Activated CD8-positive, alpha-beta memory T cell treated with anti-CD3 and anti-CD28 coated beads, Interleukin-2, amount 50 U/mL, for 24 hours (primary cell): Measurements from ENCODE around the gene THSD4.

Experiments
- DNase-seq: peaks from one replicate; pipeline ENCODE4 v3.0.0-alpha.2; 2020; ENCODE audit errors: extremely low read depth

Gene THSD4

GRCh38 chr15:71097890-71098289 lies 17.4 kb upstream of the THSD4 start:
- no peak for DNase-seq

- DNase-seq: no peak
Observed at GRCh38 chr15:71098920-71099319, 16.4 kb upstream of the THSD4 start.

- no peak for DNase-seq
Observed at GRCh38 chr15:71103102-71103676, 12.1 kb upstream of the THSD4 start.

- no peak for DNase-seq
Observed at GRCh38 chr15:71104636-71105035, 10.6 kb upstream of the THSD4 start.

- DNase-seq: no peak
Observed at GRCh38 chr15:71105444-71105843, 9.8 kb upstream of the THSD4 start.

- no peak for DNase-seq
Observed at GRCh38 chr15:71106802-71107500, 8.3 kb upstream of the THSD4 start.

- DNase-seq: no peak
Observed at GRCh38 chr15:71107501-71107815, 7.8 kb upstream of the THSD4 start.

- no peak for DNase-seq
Observed at GRCh38 chr15:71109130-71109529, 6.1 kb upstream of the THSD4 start.

GRCh38 chr15:71109905-71110304 lies 5.4 kb upstream of the THSD4 start:
- no peak for DNase-seq

- DNase-seq: no peak
Observed at GRCh38 chr15:71110405-71111180, 4.7 kb upstream of the THSD4 start.

- no peak for DNase-seq
Observed at GRCh38 chr15:71111181-71111565, 4.1 kb upstream of the THSD4 start.

GRCh38 chr15:71111950-71112349 lies 3.3 kb upstream of the THSD4 start:
- DNase-seq: no peak

- DNase-seq: no peak
Observed at GRCh38 chr15:71112429-71112828, 2.8 kb upstream of the THSD4 start.

GRCh38 chr15:71114066-71114680 lies 1.1 kb upstream of the THSD4 start:
- no peak for DNase-seq

- DNase-seq: no peak
Observed at GRCh38 chr15:71115567-71116351, 488 bp downstream of the THSD4 start.

GRCh38 chr15:71116366-71116765 lies 1.1 kb downstream of the THSD4 start:
- DNase-seq: no peak

- DNase-seq: no peak
Observed at GRCh38 chr15:71116942-71117341, 1.7 kb downstream of the THSD4 start.

GRCh38 chr15:71117714-71118305 lies 2.5 kb downstream of the THSD4 start:
- DNase-seq: no peak

- DNase-seq: no peak
Observed at GRCh38 chr15:71118345-71118744, 3.1 kb downstream of the THSD4 start.

GRCh38 chr15:71118881-71119632 lies 3.8 kb downstream of the THSD4 start:
- no peak for DNase-seq

- DNase-seq: no peak
Observed at GRCh38 chr15:71120428-71120944, 5.2 kb downstream of the THSD4 start.
